Progenitor cell of endocrine pancreas (in vitro differentiated cells): ENCODE results near the gene MYBPC1. TPM values are rescaled to one million over a fixed set of nuclear protein-coding genes. Genes with fewer than 3 reads are reported as not detected.
"Not testable (repeated sequence)": the region's sequence is repeated elsewhere in the genome, so short reads cannot be mapped to it uniquely, and the experiment has no call there.

Experiments used
- DNase-seq: peaks from one replicate; pipeline ENCODE4 v3.0.0; 2021; ENCODE audit warnings: low spot score; ENCODE audit not compliant: unreplicated experiment
- H3K27ac Mint-ChIP-seq: 2 replicates; pipeline ENCODE4 v1.8.0; 2021; ENCODE audit warnings: mild to moderate bottlenecking, moderate library complexity, mixed read lengths
- H3K27me3 Mint-ChIP-seq: 2 replicates; pipeline ENCODE4 v1.8.0; 2021; ENCODE audit warnings: mixed read lengths
- H3K36me3 Mint-ChIP-seq: 2 replicates; pipeline ENCODE4 v1.8.0; 2022; ENCODE audit warnings: mixed read lengths; ENCODE audit not compliant: insufficient read depth
- H3K4me1 Mint-ChIP-seq: 2 replicates; pipeline ENCODE4 v1.8.0; 2021; ENCODE audit warnings: low read depth, mixed read lengths
- H3K4me3 Mint-ChIP-seq: 2 replicates; pipeline ENCODE4 v1.8.0; 2021; ENCODE audit warnings: low read depth, mild to moderate bottlenecking, moderate library complexity, mixed read lengths
- H3K9me3 Mint-ChIP-seq: 2 replicates; pipeline ENCODE4 v1.8.0; 2021; ENCODE audit warnings: low read depth, mixed read lengths
- CTCF ChIP-seq: fragments of 200-600 bp; sonication (generic); IDR thresholded peaks from one replicate; pipeline ENCODE4 v1.5.0; 2021; ENCODE audit warnings: antibody characterized with exemption, mild to moderate bottlenecking; ENCODE audit not compliant: unreplicated experiment
- total RNA-seq: library from RNA; stranded (reverse); gene quantifications from 2 replicates; pipeline ENCODE4 v1.2.1, GENCODE V29; 2021

Gene MYBPC1
- total RNA-seq, 1 donor from 2014 or later = not detected

DNA sequence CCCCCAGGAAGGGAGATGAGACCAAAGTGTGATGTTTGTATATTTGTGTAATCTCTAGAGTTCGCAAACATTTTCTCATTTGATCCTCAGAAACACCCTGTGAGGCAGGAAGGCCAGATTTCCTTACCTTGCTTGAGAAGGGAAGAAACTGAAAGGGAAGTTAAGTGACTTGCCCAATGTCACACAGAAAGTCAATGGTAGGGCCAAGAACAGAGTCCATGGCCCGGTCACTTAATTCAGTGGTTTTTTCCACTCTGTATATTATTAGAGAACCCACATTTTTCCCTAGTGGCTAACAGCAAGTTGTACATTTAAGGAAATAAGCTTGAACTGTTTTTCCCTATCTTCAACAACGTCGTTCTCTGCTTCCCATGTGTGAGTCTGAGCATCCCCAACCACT lies 77.1 kb downstream of the MYBPC1 start:
- Mint-ChIP-seq H3K36me3 (no peaks in the 10 kb centered on the region), H3K4me3 (no peak overlapping the region), H3K27me3 (peaks cover 6% of the 10 kb centered on the region), H3K9me3 (no peaks in the 10 kb centered on the region), H3K27ac (no peak overlapping the region), H3K4me1 (peaks cover 3% of the 10 kb centered on the region)
- TF ChIP-seq CTCF = no peak
- no peak for DNase-seq

DNA sequence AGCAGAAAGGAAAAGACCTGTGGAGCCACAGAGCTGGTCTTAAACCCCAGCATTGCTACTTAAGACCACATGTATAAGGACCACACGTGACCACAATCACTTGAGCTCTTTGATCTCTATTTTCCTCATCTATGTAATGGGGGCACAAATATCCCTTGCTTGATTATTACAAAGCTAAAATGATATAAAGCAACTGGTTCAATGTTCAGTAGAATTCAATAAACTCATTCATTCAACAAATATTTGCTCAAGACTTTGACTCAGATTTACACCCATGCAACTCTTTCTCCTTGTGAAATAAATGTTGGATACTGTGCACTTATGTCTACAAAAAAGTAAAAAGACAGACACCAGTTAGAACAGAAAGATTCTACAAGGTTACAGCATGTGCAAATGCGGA lies 80.8 kb downstream of the MYBPC1 start:
- no peak for DNase-seq
- Mint-ChIP-seq H3K4me3 (no peak overlapping the region), H3K4me1 (no peaks in the 10 kb centered on the region), H3K36me3 (no peaks in the 10 kb centered on the region), H3K27ac (no peak overlapping the region), H3K9me3 (no peaks in the 10 kb centered on the region), H3K27me3 (peaks cover 7% of the 10 kb centered on the region)
- TF ChIP-seq CTCF = no peak

- not testable (repeated sequence) for H3K27ac Mint-ChIP-seq, DNase-seq, H3K9me3 Mint-ChIP-seq, H3K27me3 Mint-ChIP-seq, H3K36me3 Mint-ChIP-seq, H3K4me3 Mint-ChIP-seq, H3K4me1 Mint-ChIP-seq
Observed at GRCh38 chr12:101676497-101676896, 81.7 kb downstream of the MYBPC1 start.

DNA sequence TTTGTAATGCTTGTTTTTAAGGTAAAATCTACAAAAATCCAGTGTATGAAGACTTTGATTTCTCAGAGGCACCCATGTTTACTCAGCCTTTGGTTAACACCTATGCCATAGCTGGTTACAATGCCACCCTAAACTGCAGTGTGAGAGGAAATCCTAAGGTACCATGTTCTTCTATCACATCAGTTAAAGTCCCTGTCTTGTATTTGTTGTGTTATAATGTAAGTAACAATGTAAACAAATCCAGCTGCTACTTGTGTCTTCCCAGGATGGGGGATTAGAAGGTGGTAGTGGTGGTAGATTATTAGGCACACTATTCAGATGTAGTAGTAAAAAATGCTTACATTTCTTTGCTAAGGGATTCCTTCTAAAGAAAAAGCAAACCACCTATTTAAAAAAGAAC lies 83.3 kb downstream of the MYBPC1 start:
- Mint-ChIP-seq H3K27me3 (peaks cover 4% of the 10 kb centered on the region), H3K4me1 (no peaks in the 10 kb centered on the region), H3K9me3 (no peaks in the 10 kb centered on the region), H3K27ac (no peak overlapping the region), H3K36me3 (no peaks in the 10 kb centered on the region), H3K4me3 (no peak overlapping the region)
- DNase-seq = no peak
- no peak for TF ChIP-seq CTCF

GRCh38 chr12:101680240-101680639 lies 85.5 kb downstream of the MYBPC1 start:
- Mint-ChIP-seq H3K36me3 (no peaks in the 10 kb centered on the region), H3K4me3 (no peak overlapping the region), H3K4me1 (no peaks in the 10 kb centered on the region), H3K9me3 (no peaks in the 10 kb centered on the region), H3K27me3 (peaks cover 7% of the 10 kb centered on the region), H3K27ac (peak overlapping the region; percentile 31)
- TF ChIP-seq CTCF = no peak
- no peak for DNase-seq

DNA sequence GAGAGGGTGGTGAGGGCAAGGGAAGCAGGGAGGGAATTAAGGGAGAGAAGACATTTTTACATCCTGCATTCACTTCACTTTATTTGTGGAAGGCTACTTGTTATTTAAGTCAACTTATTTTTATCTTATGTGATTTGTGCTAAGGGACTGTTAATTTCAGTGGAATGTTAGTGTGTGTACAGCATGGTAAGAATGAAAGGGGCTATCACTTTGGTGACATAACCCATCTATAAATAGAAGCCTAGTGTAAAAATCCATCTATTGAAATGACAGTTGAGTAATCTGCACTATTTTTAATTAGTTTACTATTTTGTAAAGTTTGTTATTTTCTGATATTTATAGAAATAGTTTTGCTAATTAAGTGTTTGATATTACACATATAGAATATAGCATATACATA lies 85.9 kb downstream of the MYBPC1 start:
- no peaks in the 10 kb centered on the region for H3K36me3 Mint-ChIP-seq
- peak overlapping the region; percentile 31 for H3K27ac Mint-ChIP-seq
- TF ChIP-seq CTCF = no peak
- H3K27me3 Mint-ChIP-seq = peaks cover 7% of the 10 kb centered on the region
- H3K4me1 Mint-ChIP-seq = no peaks in the 10 kb centered on the region
- H3K4me3 Mint-ChIP-seq = no peak overlapping the region
- no peak for DNase-seq
- no peaks in the 10 kb centered on the region for H3K9me3 Mint-ChIP-seq

DNA sequence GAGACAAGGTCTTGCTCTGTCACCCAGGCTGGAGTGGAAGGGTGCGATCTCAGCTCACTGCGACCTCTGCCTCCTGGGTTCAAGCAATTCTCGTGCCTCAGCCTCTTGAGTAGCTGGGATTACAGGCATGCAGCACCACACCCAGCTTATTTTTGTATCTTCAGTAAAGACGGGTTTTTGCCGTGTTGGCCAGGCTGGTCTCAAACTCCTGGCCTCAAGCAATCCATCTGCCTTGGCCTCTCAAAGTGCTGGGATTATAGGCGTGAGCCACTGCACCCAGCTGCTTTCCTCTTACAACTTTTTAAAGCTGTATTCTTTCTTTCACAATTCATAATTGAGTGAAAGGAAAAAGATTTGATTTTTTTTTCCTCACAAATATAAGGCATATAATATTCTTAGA lies 86.9 kb downstream of the MYBPC1 start:
- not testable (repeated sequence) for H3K27me3 Mint-ChIP-seq, H3K9me3 Mint-ChIP-seq, H3K27ac Mint-ChIP-seq, H3K4me1 Mint-ChIP-seq, DNase-seq, H3K36me3 Mint-ChIP-seq, H3K4me3 Mint-ChIP-seq
